ENCODE measurements around the gene FLOT2.
"Not testable (repeated sequence)": the region's sequence is repeated elsewhere in the genome, so short reads cannot be mapped to it uniquely, and the experiment has no call there.

Gene FLOT2

DNA sequence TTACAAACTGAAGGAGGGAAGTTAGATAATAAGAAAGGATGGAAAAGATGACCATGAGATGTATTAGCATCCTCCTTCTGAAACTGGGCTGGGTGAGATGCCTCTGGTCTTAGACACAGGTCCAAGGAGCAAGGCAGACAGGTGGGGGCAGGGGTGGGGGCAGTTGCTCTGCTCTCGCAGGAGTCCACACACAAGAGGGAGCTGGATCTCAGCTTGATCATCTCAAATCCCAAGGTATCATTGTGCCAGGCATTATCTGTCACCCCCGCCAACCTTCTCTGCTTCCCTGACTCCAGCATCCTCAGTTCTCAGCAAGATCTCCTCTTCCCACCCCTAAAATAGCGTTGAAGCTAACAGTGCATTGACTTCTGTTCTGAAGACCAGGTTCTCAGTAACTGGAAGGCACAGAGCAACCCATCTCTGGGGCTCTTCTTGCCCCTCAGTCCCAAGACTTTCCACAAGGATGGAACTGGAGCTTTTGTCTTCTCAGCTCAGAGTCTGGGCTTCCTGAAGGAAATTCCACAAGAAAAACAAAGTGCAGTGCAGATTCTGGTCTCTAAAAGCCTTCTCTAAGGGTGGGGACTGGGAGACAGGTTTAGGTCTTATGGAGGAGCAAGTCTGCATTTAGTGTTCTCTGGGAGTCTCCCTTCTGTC lies 1.6 kb downstream of the FLOT2 start:
- H3K79me2 ChIP-seq (ENCODE audit: control insufficient read depth, low read length) = peaks cover 50% of the 10 kb centered on the region
- H3K9me2 ChIP-seq (replicated peaks; ENCODE audit: control insufficient read depth, low read length) = no peaks in the 10 kb centered on the region
- H4K20me1 ChIP-seq (ENCODE audit: control insufficient read depth, insufficient read depth, low read depth, low read length) = no peaks in the 10 kb centered on the region
- peak overlapping the region; percentile 77 for H3K4me2 ChIP-seq (ENCODE audit: low read length)
- H3K4me1 ChIP-seq (ENCODE audit: control insufficient read depth, low read length) = peaks cover 66% of the 10 kb centered on the region
- H3K4me3 ChIP-seq (ENCODE audit: low read length) = peak overlapping the region; percentile 89
- H3F3A ChIP-seq (ENCODE audit: control insufficient read depth, insufficient read depth) = peaks cover 22% of the 10 kb centered on the region
- H3K9me3 ChIP-seq (ENCODE audit: control insufficient read depth, insufficient read depth, low read length) = no peaks in the 10 kb centered on the region
- H3K36me3 ChIP-seq (ENCODE audit: control insufficient read depth, low read length) = peaks cover 54% of the 10 kb centered on the region
- no peak for TF ChIP-seq EZH2phosphoT487 (IDR thresholded peaks at IDR 0.05; ENCODE audit: borderline replicate concordance, low read length)
- TF ChIP-seq, protein P1, sequence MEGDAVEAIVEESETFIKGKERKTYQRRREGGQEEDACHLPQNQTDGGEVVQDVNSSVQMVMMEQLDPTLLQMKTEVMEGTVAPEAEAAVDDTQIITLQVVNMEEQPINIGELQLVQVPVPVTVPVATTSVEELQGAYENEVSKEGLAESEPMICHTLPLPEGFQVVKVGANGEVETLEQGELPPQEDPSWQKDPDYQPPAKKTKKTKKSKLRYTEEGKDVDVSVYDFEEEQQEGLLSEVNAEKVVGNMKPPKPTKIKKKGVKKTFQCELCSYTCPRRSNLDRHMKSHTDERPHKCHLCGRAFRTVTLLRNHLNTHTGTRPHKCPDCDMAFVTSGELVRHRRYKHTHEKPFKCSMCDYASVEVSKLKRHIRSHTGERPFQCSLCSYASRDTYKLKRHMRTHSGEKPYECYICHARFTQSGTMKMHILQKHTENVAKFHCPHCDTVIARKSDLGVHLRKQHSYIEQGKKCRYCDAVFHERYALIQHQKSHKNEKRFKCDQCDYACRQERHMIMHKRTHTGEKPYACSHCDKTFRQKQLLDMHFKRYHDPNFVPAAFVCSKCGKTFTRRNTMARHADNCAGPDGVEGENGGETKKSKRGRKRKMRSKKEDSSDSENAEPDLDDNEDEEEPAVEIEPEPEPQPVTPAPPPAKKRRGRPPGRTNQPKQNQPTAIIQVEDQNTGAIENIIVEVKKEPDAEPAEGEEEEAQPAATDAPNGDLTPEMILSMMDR (IDR thresholded peaks at IDR 0.05; ENCODE audit: low read depth, low read length, poor library complexity, severe bottlenecking) = no peak
- H3K27ac ChIP-seq (ENCODE audit: low read depth, low read length) = peak overlapping the region; percentile 58; the same call in 1 of the 2 replicates
- H3K27me3 ChIP-seq (ENCODE audit: control insufficient read depth, low read length) = no peaks in the 10 kb centered on the region

DNA sequence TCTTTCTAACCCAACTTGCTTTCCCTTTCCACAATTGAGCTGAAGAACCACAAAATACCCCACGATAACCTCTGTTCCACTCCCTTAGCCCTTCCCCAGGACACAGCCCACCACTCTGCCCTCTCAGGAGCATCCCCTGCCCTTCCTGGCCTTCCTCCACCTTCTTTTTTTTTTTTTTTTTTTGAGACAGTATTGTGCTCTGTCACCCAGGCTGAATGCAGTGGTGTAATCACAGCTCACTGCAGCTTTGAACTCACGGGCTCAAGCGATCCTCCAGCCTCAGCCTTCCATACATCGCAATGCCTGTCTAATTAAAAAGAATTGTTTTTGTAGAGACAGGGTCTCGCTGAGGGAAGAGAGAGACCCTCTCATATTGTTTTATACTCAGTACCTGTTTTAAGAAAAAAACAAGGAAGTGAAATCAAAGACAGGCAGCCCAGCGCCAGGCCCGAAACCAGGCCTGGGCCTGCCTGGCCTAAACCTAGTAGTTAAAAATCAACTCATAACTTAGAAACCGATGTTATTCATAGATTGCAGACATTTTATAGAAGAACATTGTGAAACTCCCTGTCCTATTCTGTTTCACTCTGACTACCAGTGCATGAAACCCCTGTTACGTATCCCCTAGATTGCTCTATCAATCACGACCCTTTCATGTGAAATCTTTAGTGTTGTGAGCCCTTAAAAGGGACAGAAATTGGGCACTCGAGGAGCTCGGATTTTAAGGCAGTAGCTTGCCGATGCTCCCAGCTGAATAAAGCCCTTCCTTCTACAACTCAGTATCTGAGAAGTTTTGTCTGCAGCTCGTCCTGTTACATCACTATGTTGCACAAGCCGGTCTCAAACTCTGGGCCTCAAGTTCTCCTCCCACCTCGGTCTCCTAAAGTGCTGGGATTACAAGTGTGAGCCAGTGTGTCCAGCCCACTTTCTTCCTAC lies 4.0 kb downstream of the FLOT2 start:
- H3K9me2 ChIP-seq (replicated peaks; ENCODE audit: control insufficient read depth, low read length); H3K9me3 ChIP-seq (ENCODE audit: control insufficient read depth, insufficient read depth, low read length); H3K27me3 ChIP-seq (ENCODE audit: control insufficient read depth, low read length); H4K20me1 ChIP-seq (ENCODE audit: control insufficient read depth, insufficient read depth, low read depth, low read length): not testable (repeated sequence)
- H3K27ac ChIP-seq (ENCODE audit: low read depth, low read length) = peak overlapping the region; percentile 85
- H3K79me2 ChIP-seq (ENCODE audit: control insufficient read depth, low read length) = peaks cover 44% of the 10 kb centered on the region
- peak overlapping the region; percentile 63 for H3K4me2 ChIP-seq (ENCODE audit: low read length)
- H3F3A ChIP-seq (ENCODE audit: control insufficient read depth, insufficient read depth) = peaks cover 16% of the 10 kb centered on the region
- peaks cover 76% of the 10 kb centered on the region for H3K4me1 ChIP-seq (ENCODE audit: control insufficient read depth, low read length)
- peaks cover 37% of the 10 kb centered on the region for H3K36me3 ChIP-seq (ENCODE audit: control insufficient read depth, low read length)
- peak overlapping the region; percentile 64 for H3K4me3 ChIP-seq (ENCODE audit: low read length)

DNA sequence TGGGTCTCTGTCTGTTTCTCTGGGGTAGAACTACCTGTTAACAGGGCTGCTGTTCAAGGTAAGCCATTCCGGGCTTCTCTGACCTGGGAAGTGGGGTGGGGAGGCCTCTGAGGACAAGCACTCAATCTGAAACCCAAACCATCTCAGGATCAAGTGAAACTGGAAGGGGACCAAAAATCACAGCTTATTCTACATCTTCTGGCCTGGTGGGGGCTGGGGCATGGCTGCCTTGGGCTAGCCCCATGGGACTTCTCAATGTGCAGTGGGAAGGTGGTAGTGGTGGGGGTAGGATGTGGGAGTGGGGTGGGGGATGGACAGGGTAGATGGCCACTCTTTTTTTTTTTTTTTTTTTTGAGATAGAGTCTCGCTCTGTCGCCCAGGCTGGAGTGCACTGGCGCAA lies 5.5 kb downstream of the FLOT2 start:
- no peaks in the 10 kb centered on the region for H3K9me3 ChIP-seq (ENCODE audit: control insufficient read depth, insufficient read depth, low read length)
- peaks cover 76% of the 10 kb centered on the region for H3K4me1 ChIP-seq (ENCODE audit: control insufficient read depth, low read length)
- no peaks in the 10 kb centered on the region for H3K9me2 ChIP-seq (replicated peaks; ENCODE audit: control insufficient read depth, low read length)
- no peak overlapping the region for H3K4me3 ChIP-seq (ENCODE audit: low read length)
- no peaks in the 10 kb centered on the region; the same call in 1 of the 2 replicates for H4K20me1 ChIP-seq (ENCODE audit: control insufficient read depth, insufficient read depth, low read depth, low read length)
- peaks cover 10% of the 10 kb centered on the region for H3F3A ChIP-seq (ENCODE audit: control insufficient read depth, insufficient read depth)
- H3K27me3 ChIP-seq (ENCODE audit: control insufficient read depth, low read length) = no peaks in the 10 kb centered on the region
- no peak overlapping the region for H3K4me2 ChIP-seq (ENCODE audit: low read length)
- TF ChIP-seq EZH2phosphoT487 (IDR thresholded peaks at IDR 0.05; ENCODE audit: borderline replicate concordance, low read length) = no peak
- TF ChIP-seq, protein P1 (IDR thresholded peaks at IDR 0.05; ENCODE audit: low read depth, low read length, poor library complexity, severe bottlenecking) = no peak
- peaks cover 43% of the 10 kb centered on the region for H3K79me2 ChIP-seq (ENCODE audit: control insufficient read depth, low read length)
- H3K36me3 ChIP-seq (ENCODE audit: control insufficient read depth, low read length) = peaks cover 29% of the 10 kb centered on the region
- no peak overlapping the region for H3K27ac ChIP-seq (ENCODE audit: low read depth, low read length)

DNA sequence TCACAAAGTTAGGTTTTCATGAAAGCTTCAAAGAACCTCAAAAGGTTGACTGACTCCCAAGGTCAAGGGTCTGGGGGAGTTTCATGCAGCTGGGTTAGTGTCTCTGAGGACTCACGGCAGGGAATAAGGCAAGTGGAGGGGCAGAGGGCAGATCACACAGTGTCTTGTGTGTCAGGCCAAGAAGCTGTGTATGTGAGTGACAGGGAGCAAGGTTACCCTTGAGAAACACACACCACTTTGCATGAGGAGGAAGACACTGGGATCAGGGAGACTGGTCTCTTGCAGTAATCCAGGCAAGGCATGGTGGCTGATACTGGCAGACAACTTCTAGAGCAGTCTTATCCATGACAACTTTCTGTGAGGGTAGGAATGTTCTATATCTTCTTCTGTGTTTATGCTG lies 6.3 kb downstream of the FLOT2 start:
- Histone ChIP-seq H3F3A (ENCODE audit: control insufficient read depth, insufficient read depth) (peaks cover 10% of the 10 kb centered on the region), H3K4me3 (ENCODE audit: low read length) (no peak overlapping the region), H3K36me3 (ENCODE audit: control insufficient read depth, low read length) (peaks cover 29% of the 10 kb centered on the region), H4K20me1 (ENCODE audit: control insufficient read depth, insufficient read depth, low read depth, low read length) (no peaks in the 10 kb centered on the region; the same call in 1 of the 2 replicates), H3K9me2 (replicated peaks; ENCODE audit: control insufficient read depth, low read length) (no peaks in the 10 kb centered on the region), H3K79me2 (ENCODE audit: control insufficient read depth, low read length) (peaks cover 35% of the 10 kb centered on the region), H3K4me2 (ENCODE audit: low read length) (no peak overlapping the region), H3K27me3 (ENCODE audit: control insufficient read depth, low read length) (no peaks in the 10 kb centered on the region), H3K27ac (ENCODE audit: low read depth, low read length) (no peak overlapping the region), H3K9me3 (ENCODE audit: control insufficient read depth, insufficient read depth, low read length) (no peaks in the 10 kb centered on the region), H3K4me1 (ENCODE audit: control insufficient read depth, low read length) (peaks cover 75% of the 10 kb centered on the region)
- TF ChIP-seq, protein P1 (IDR thresholded peaks at IDR 0.05; ENCODE audit: low read depth, low read length, poor library complexity, severe bottlenecking) = no peak
- no peak for TF ChIP-seq EZH2phosphoT487 (IDR thresholded peaks at IDR 0.05; ENCODE audit: borderline replicate concordance, low read length)

Data from DOHH2 (cell line).